HCT116 (cell line): Measurements from ENCODE around the gene ZDHHC3. TPM values are rescaled to one million over a fixed set of nuclear protein-coding genes. Genes with fewer than 3 reads are reported as not detected.

Source experiments
- ATAC-seq: fragments of 200-7000 bp; cut with Tn5 transposase; 2 replicates; pipeline ENCODE4 v1.9.1; 2020; ENCODE audit warnings: mild to moderate bottlenecking, moderate library complexity
- BruUV-seq: library from RNA; stranded (reverse); fragments of 400-500 nt; replicated peaks from 2 replicates; lab custom pipeline; 2021; lab: Mats Ljungman, UMichigan
- CTCF ChIA-PET: fragments of 300-600 bp; sonication (Branson Sonifier 250); formaldehyde crosslinking; loops from one replicate; lab custom pipeline; 2021; ENCODE audit warnings: antibody characterized with exemption; lab: Charles Lee
- POLR2A ChIA-PET: fragments of 300-600, 350-600 bp; sonication (Branson Sonifier 250); formaldehyde crosslinking; loops from one replicate; lab custom pipeline; 2021; ENCODE audit warnings: antibody characterized with exemption; lab: Charles Lee
- RAD21 ChIA-PET, 2 experiments: fragments of 300-600 bp; sonication (Branson Sonifier 250); formaldehyde crosslinking; loops; one replicate each; lab custom pipeline; 2023; ENCODE audit warnings: low total read pairs in 2 of 2; ENCODE audit not compliant: uncharacterized antibody in 2 of 2, unreplicated experiment in 2 of 2, low non-redundant PET in 1 of 2; lab: Charles Lee
- DNase-seq: peaks from one replicate; pipeline ENCODE4 v3.0.0-alpha.2; 2010; ENCODE audit warnings: low read depth, low spot score
- H2AFZ ChIP-seq: fragments of 200-600 bp; shearing (Covaris generic), sonication (generic); 2 replicates; pipeline ENCODE4 v1.6.1; 2017; ENCODE audit warnings: low read depth, mixed run types, mixed read lengths, antibody characterized with exemption, low read length; ENCODE audit not compliant: poor library complexity, severe bottlenecking
- H3K27ac ChIP-seq: 2 replicates; pipeline ENCODE4 v1.5.1; 2012; ENCODE audit warnings: low read depth, low read length
- H3K27me3 ChIP-seq: fragments of 200-600 bp; sonication (generic); 2 replicates; pipeline ENCODE4 v1.6.1; 2016; ENCODE audit warnings: mixed run types, low read length, mixed read lengths; ENCODE audit not compliant: insufficient read depth
- H3K36me3 ChIP-seq, 2 experiments: fragments of 200-500 bp in 1 of 2; fragments of 200-600 bp in 1 of 2; sonication (Bioruptor generic) in 1 of 2; sonication (generic) in 1 of 2; 2 replicates each; pipeline versions ENCODE4 v1.5.1 to v1.6.1; 2014 to 2016; ENCODE audit warnings: low read length in 2 of 2, inconsistent platforms in 1 of 2, mixed read lengths in 1 of 2, mixed run types in 1 of 2; ENCODE audit not compliant: insufficient read depth in 2 of 2, control insufficient read depth in 1 of 2
- H3K4me1 ChIP-seq, 2 experiments: fragments of 200-600 bp in 1 of 2; sonication (generic) in 1 of 2; 2 replicates each; pipeline versions ENCODE4 v1.5.1 to v1.6.1; 2012 to 2017; ENCODE audit warnings: low read length in 2 of 2, inconsistent platforms in 1 of 2, mild to moderate bottlenecking in 1 of 2, mixed read lengths in 1 of 2, mixed run types in 1 of 2, moderate library complexity in 1 of 2; ENCODE audit not compliant: insufficient read depth in 2 of 2, control insufficient read depth in 1 of 2
- H3K4me2 ChIP-seq: fragments of 200-600 bp; sonication (generic); 2 replicates; pipeline ENCODE4 v1.6.1; 2017; ENCODE audit warnings: mixed run types, low read length, mixed read lengths
- H3K4me3 ChIP-seq, 2 experiments: fragments of 200-600 bp in 1 of 2; sonication (generic) in 1 of 2; replicated peaks in 1 of 2; 2 replicates each; pipeline ENCODE4 v1.5.1; 2011 to 2016; ENCODE audit warnings: low read length in 2 of 2, control low read depth in 1 of 2, low read depth in 1 of 2, mild to moderate bottlenecking in 1 of 2, mixed read lengths in 1 of 2, mixed run types in 1 of 2
- H3K79me2 ChIP-seq: fragments of 200-600 bp; sonication (generic); 2 replicates; pipeline ENCODE4 v1.6.1; 2017; ENCODE audit warnings: mild to moderate bottlenecking, mixed run types, low read length, moderate library complexity, mixed read lengths; ENCODE audit not compliant: insufficient read depth
- H3K9ac ChIP-seq: fragments of 200-600 bp; sonication (generic); 2 replicates; pipeline ENCODE4 v1.6.1; 2016; ENCODE audit warnings: low read length, mixed read lengths
- H3K9me2 ChIP-seq: fragments of 200-600 bp; sonication (generic), shearing (Covaris generic); 2 replicates; pipeline ENCODE4 v1.6.1; 2017; ENCODE audit warnings: mixed run types, mild to moderate bottlenecking, moderate library complexity; ENCODE audit not compliant: insufficient read depth
- H3K9me3 ChIP-seq, 2 experiments: fragments of 200-500 bp in 1 of 2; fragments of 200-600 bp in 1 of 2; sonication (Bioruptor generic) in 1 of 2; sonication (generic) in 1 of 2; 2 replicates each; pipeline ENCODE4 v1.6.1; 2014 to 2017; ENCODE audit warnings: low read length in 2 of 2, mixed read lengths in 2 of 2, inconsistent platforms in 1 of 2, low read depth in 1 of 2, mild to moderate bottlenecking in 1 of 2, mixed run types in 1 of 2, moderate library complexity in 1 of 2; ENCODE audit not compliant: control insufficient read depth in 1 of 2, insufficient read depth in 1 of 2
- H4K20me1 ChIP-seq: fragments of 200-600 bp; sonication (generic), shearing (Covaris generic); 2 replicates; pipeline ENCODE4 v1.6.1; 2017; ENCODE audit warnings: mixed run types, mild to moderate bottlenecking, moderate library complexity; ENCODE audit not compliant: insufficient read depth
- EGR1 ChIP-seq: IDR thresholded peaks from 2 replicates; pipeline ENCODE4 v1.6.1; 2012; ENCODE audit warnings: low read depth
- EZH2phosphoT487 ChIP-seq: fragments of 200-600 bp; IDR thresholded peaks from 2 replicates; pipeline ENCODE4 v1.6.1; 2018; ENCODE audit warnings: antibody characterized with exemption, borderline replicate concordance
- MAX ChIP-seq: IDR thresholded peaks from 2 replicates; pipeline ENCODE4 v1.6.1; 2012
- POLR2A ChIP-seq: IDR thresholded peaks from 2 replicates; pipeline ENCODE4 v1.7.0; 2011; ENCODE audit warnings: borderline replicate concordance; ENCODE audit not compliant: insufficient read depth, insufficient read length; ENCODE audit errors: extremely low read depth
- REST ChIP-seq: IDR thresholded peaks from 2 replicates; pipeline ENCODE4 v1.6.1; 2012; ENCODE audit warnings: low read depth
- SP1 ChIP-seq: IDR thresholded peaks from 2 replicates; pipeline ENCODE4 v1.6.1; 2012; ENCODE audit warnings: low read depth
- SRF ChIP-seq: IDR thresholded peaks from 2 replicates; pipeline ENCODE4 v1.6.1; 2012; ENCODE audit warnings: low read depth
- TCF7L2 ChIP-seq: IDR thresholded peaks from 2 replicates; pipeline ENCODE4 v1.7.0; 2011; ENCODE audit warnings: borderline replicate concordance, inconsistent platforms; ENCODE audit not compliant: insufficient read depth, insufficient read length; ENCODE audit errors: extremely low read depth
- ZBTB33 ChIP-seq: IDR thresholded peaks from 2 replicates; pipeline ENCODE4 v1.6.1; 2011; ENCODE audit warnings: mild to moderate bottlenecking, low read length, moderate library complexity; ENCODE audit not compliant: insufficient replicate concordance; ENCODE audit errors: extremely low read depth
- ZFX ChIP-seq: fragments of 450-650 bp; IDR thresholded peaks from 2 replicates; pipeline ENCODE4 v1.6.1; 2017
- ZNF274 ChIP-seq: fragments of 200-500 bp; sonication (Bioruptor generic); IDR thresholded peaks from 2 replicates; pipeline ENCODE4 v1.6.1; 2014; ENCODE audit warnings: mild to moderate bottlenecking, low read depth, low read length, inconsistent platforms
- intact Hi-C: fragments of 100-400 bp; cut with micrococcal nuclease; formaldehyde crosslinking; loops from 2 replicates; pipeline ENCODE4 v1.10.0; 2022
- total RNA-seq: library from RNA; stranded (reverse); gene quantifications from one replicate; pipeline ENCODE4 v1.2.1, GENCODE V29; 2021; ENCODE audit not compliant: unreplicated experiment
- TF ChIP-seq, protein P1 (sequence below), 3 experiments: fragments of 200-600 bp in 1 of 3; sonication (generic) in 1 of 3; IDR thresholded peaks in 2 of 3; conservative IDR thresholded peaks in 1 of 3; 2 replicates each; pipeline ENCODE4 v1.5.1; 2012 to 2017; ENCODE audit warnings: low read depth in 2 of 3, low read length in 2 of 3, antibody characterized with exemption in 1 of 3, borderline replicate concordance in 1 of 3, control low read depth in 1 of 3, mild to moderate bottlenecking in 1 of 3, mixed read lengths in 1 of 3, mixed run types in 1 of 3, moderate library complexity in 1 of 3; ENCODE audit not compliant: insufficient read depth in 1 of 3
- TF ChIP-seq, protein P2 (sequence below): IDR thresholded peaks from 2 replicates; pipeline ENCODE4 v1.6.1; 2012

ZDHHC3 gene
- total RNA-seq, 1 experiment from 2014 or later: 61.1 TPM

DNA sequence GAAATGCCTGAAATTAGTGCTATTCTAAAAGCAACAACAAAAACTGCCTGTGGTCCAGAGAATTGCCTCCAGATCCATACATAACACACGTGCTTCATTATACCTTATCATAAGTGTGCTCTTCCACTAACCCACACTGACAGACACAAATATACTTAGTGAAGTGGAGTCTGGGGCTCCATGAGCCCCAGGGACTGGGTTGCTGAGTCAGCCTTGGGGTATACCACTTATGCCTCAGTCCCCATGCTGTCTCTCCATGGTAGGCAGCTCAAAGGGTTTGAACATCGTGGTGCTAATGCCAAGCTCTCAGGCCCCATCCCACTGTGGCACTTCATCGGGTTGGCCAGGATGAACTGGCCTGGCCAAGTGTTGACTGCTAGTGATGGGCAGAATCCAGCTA, 10.8 kb downstream of the ZDHHC3 start:
- Histone ChIP-seq H3K27ac (no peak overlapping the region), H3K27me3 (no peaks in the 10 kb centered on the region), H4K20me1 (no peaks in the 10 kb centered on the region), H3K9ac (no peak overlapping the region), H3K36me3 (no peaks in the 10 kb centered on the region), H3K4me2 (no peak overlapping the region), H3K79me2 (peaks cover 86% of the 10 kb centered on the region), H2AFZ (no peak overlapping the region), H3K4me1 (peaks cover 42 to 74% of the 10 kb centered on the region in 2 experiments), H3K9me3 (no peaks in the 10 kb centered on the region), H3K9me2 (no peaks in the 10 kb centered on the region), H3K4me3 (no peak overlapping the region)
- no peak for TF ChIP-seq EZH2phosphoT487
- no peak for TF ChIP-seq ZNF274
- no peak for TF ChIP-seq POLR2A
- TF ChIP-seq TCF7L2: no peak
- TF ChIP-seq MAX: no peak
- no peak for TF ChIP-seq REST
- TF ChIP-seq SRF: no peak
- no peak for TF ChIP-seq SP1
- TF ChIP-seq, protein P1, sequence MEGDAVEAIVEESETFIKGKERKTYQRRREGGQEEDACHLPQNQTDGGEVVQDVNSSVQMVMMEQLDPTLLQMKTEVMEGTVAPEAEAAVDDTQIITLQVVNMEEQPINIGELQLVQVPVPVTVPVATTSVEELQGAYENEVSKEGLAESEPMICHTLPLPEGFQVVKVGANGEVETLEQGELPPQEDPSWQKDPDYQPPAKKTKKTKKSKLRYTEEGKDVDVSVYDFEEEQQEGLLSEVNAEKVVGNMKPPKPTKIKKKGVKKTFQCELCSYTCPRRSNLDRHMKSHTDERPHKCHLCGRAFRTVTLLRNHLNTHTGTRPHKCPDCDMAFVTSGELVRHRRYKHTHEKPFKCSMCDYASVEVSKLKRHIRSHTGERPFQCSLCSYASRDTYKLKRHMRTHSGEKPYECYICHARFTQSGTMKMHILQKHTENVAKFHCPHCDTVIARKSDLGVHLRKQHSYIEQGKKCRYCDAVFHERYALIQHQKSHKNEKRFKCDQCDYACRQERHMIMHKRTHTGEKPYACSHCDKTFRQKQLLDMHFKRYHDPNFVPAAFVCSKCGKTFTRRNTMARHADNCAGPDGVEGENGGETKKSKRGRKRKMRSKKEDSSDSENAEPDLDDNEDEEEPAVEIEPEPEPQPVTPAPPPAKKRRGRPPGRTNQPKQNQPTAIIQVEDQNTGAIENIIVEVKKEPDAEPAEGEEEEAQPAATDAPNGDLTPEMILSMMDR (IDR thresholded peaks at IDR 0.05 in 2 of 3, conservative IDR thresholded peaks at IDR 0.05 in 1 of 3; ENCODE audit: borderline replicate concordance in 1 of 3, insufficient read depth in 1 of 3, low read depth in 2 of 3, low read length in 2 of 3): no peak
- no peak for TF ChIP-seq ZBTB33
- TF ChIP-seq, protein P2, sequence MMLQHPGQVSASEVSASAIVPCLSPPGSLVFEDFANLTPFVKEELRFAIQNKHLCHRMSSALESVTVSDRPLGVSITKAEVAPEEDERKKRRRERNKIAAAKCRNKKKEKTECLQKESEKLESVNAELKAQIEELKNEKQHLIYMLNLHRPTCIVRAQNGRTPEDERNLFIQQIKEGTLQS: no peak
- no peak for TF ChIP-seq ZFX
- no peak for TF ChIP-seq EGR1
- intact Hi-C loops: loop anchor here (10.0 kb wide), 1 partner anchor 200 kb away; the partner anchor contains the start of genes KIAA1143 and KIF15
- RAD21 ChIA-PET: no interaction called here
- ATAC-seq (no peak), DNase-seq (no peak)
- BruUV-seq: no TSS peak
- POLR2A ChIA-PET: no interaction called here
- CTCF ChIA-PET: no interaction called here
